ENCODE results near the gene MEAK7. TPM values are rescaled to one million over a fixed set of nuclear protein-coding genes. Genes with fewer than 3 reads are reported as not detected.

Gene MEAK7
- total and polyA plus RNA-seq, 2 of the 8 experiments (the other 6 are each of a cell fraction or from before 2014, with no cell fraction given), result 9.6 to 19.6 TPM

DNA sequence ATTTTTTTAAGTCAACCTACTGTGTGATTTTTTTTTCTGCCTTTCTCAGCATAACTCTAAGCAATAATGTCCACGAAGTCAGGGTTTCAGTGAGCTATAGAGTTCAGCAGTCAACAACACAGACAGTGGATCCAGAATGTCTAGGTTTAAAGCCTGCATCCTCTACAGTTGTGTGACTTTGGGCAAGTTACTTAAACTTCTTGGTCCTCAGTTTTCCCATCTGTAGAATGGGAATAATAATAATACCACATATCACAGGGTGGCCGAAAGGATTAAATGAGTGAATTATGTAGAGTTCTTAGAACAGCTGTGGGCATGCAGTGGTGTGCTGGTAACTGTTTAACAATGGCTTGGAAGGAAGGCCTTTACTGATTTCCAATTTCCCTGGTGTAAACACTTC is 38.8 kb upstream of the MEAK7 start:
- Histone ChIP-seq H2BK15ac (ENCODE audit: low read length) (no peak overlapping the region), H3K4ac (replicated peaks; ENCODE audit: insufficient read length, low read depth, low read length) (no peak overlapping the region), H3K36me3 (ENCODE audit: control insufficient read depth in 2 of 4, insufficient read depth in 4 of 4, low read length in 3 of 4) (no peaks in the 10 kb centered on the region), H2BK20ac (ENCODE audit: low read length) (no peak overlapping the region), H3K14ac (ENCODE audit: insufficient read length) (no peak overlapping the region), H3K79me2 (ENCODE audit: control insufficient read depth in 1 of 2, insufficient read depth in 2 of 2, low read length in 2 of 2) (no peaks in the 10 kb centered on the region), H3K9me3 (ENCODE audit: insufficient read depth in 2 of 2, low read depth in 1 of 2, low read length in 1 of 2) (no peaks in the 10 kb centered on the region), H3K56ac (replicated peaks; ENCODE audit: insufficient read length, low read depth, low read length) (no peak overlapping the region), H3K23me2 (ENCODE audit: low read depth, low read length) (no peaks in the 10 kb centered on the region), H3K79me1 (ENCODE audit: low read depth, low read length) (no peaks in the 10 kb centered on the region), H3K4me2 (ENCODE audit: insufficient read depth in 1 of 2, low read depth in 2 of 2, low read length in 2 of 2) (no peak overlapping the region), H3K4me3 (ENCODE audit: extremely low read depth in 1 of 4, insufficient read depth in 2 of 4, low read depth in 3 of 4, low read length in 4 of 4) (no peak overlapping the region), H2BK5ac (ENCODE audit: low read depth, low read length) (no peak overlapping the region), H3K18ac (ENCODE audit: extremely low read depth, low read length) (no peak overlapping the region), H3K9ac (replicated peaks in 1 of 4; ENCODE audit: extremely low read depth in 1 of 4, low read depth in 3 of 4, low read length in 3 of 4) (no peak overlapping the region), H4K20me1 (replicated peaks in 1 of 2; ENCODE audit: control insufficient read depth in 1 of 2, insufficient read depth in 2 of 2, low read length in 2 of 2) (no peaks in the 10 kb centered on the region), H3K23ac (ENCODE audit: insufficient read length) (no peak overlapping the region), H3K4me1 (replicated peaks in 1 of 4; ENCODE audit: control insufficient read depth in 3 of 4, insufficient read depth in 4 of 4, low read length in 3 of 4) (peaks cover 0 to 15% (median 11%) of the 10 kb centered on the region in 4 experiments; a peak in 6 of 7 replicates), H2BK12ac (ENCODE audit: low read depth, low read length) (no peak overlapping the region), H2AK5ac (ENCODE audit: low read depth, low read length) (no peak overlapping the region), H2BK120ac (replicated peaks; ENCODE audit: low read depth, low read length) (no peak overlapping the region), H3K27me3 (replicated peaks in 1 of 4; ENCODE audit: control insufficient read depth in 3 of 4, extremely low read depth in 1 of 4, insufficient read depth in 3 of 4, low read length in 3 of 4) (no peaks in the 10 kb centered on the region), H3K27ac (ENCODE audit: low read depth, low read length) (no peak overlapping the region), H4K8ac (ENCODE audit: extremely low read depth, insufficient read depth, low read length) (no peak overlapping the region), H4K91ac (replicated peaks; ENCODE audit: insufficient read length, low read length) (no peak overlapping the region), H2AFZ (ENCODE audit: low read length) (no peak overlapping the region), H4K5ac (ENCODE audit: insufficient read length, low read depth, low read length) (no peak overlapping the region)
- FAIRE-seq (no peak), DNase-seq (ENCODE audit: low read depth in 1 of 2, low spot score in 2 of 2) (no peak)
- ChIA-PET CTCF (ENCODE audit: partially characterized antibody) (interaction anchor here (1.1 to 1.4 kb wide), 2 partner anchors 34 to 196 kb away, joined by 3 to 5 read pairs; no protein-coding TSS in a partner anchor), POLR2A (ENCODE audit: partially characterized antibody) (no interaction called here)
- WGBS, 2 experiments (ENCODE audit: extremely low coverage in 1 of 2, insufficient coverage in 1 of 2, insufficient read length in 1 of 2, insufficient replicate concordance in 2 of 2, low coverage in 1 of 2, low lambda C conversion rate in 2 of 2, missing lambda C conversion rate in 1 of 2), result 98% methylated on average over 2 of the region's 2 CpGs; no CpG with 5 or more reads in 1 of the 2 experiments
- TF ChIP-seq SRF (IDR thresholded peaks at IDR 0.05; ENCODE audit: low read depth, low read length), result no peak
- TF ChIP-seq EGR1 (IDR thresholded peaks at IDR 0.05; ENCODE audit: borderline replicate concordance, low read depth, low read length), result no peak
